GM12878 (cell line): ENCODE results near the gene NRG3. TPM values are rescaled to one million over a fixed set of nuclear protein-coding genes. Genes with fewer than 3 reads are reported as not detected.

Source experiments
- ATAC-seq: fragments of 200-7000 bp; cut with Tn5 transposase; 3 replicates; pipeline ENCODE4 v1.9.1; 2020; ENCODE audit warnings: mild to moderate bottlenecking, moderate library complexity
- BruUV-seq: library from RNA; stranded (reverse); fragments of 400-500 nt; replicated peaks from 2 replicates; lab custom pipeline; 2021; lab: Mats Ljungman, UMichigan
- CTCF ChIA-PET: fragments of 300-600 bp; sonication (Branson Sonifier 250); formaldehyde crosslinking; extraction: SDS; loops from one replicate; lab custom pipeline; 2021; ENCODE audit warnings: inconsistent platforms; lab: Yijun Ruan, JAX
- POLR2A ChIA-PET: fragments of 350-600 bp; formaldehyde crosslinking; extraction: SDS; loops from one replicate; lab custom pipeline; 2021; ENCODE audit warnings: inconsistent platforms; lab: Charles Lee
- RAD21 ChIA-PET: fragments of 300-600 bp; sonication (Branson Sonifier 250); formaldehyde crosslinking; loops from one replicate; lab custom pipeline; 2023; ENCODE audit warnings: antibody characterized with exemption; ENCODE audit not compliant: unreplicated experiment; lab: Charles Lee
- SMC1A ChIA-PET: fragments of 300-600 bp; sonication (Branson Sonifier 250); formaldehyde crosslinking; loops from one replicate; lab custom pipeline; 2023; ENCODE audit not compliant: unreplicated experiment, uncharacterized antibody; lab: Charles Lee
- DNase-seq: peaks from one replicate; pipeline ENCODE4 v3.0.0-alpha.2; 2011; ENCODE audit warnings: low read depth, low spot score
- FAIRE-seq: peaks from 3 replicates; lab custom pipeline; 2011; peaks lifted over from hg19 to GRCh38; lab: Jason Lieb, UNC
- H2AFZ ChIP-seq: 2 replicates; pipeline ENCODE4 v1.6.0; 2011; ENCODE audit warnings: low read depth, low read length, control low read depth; ENCODE audit not compliant: control insufficient read depth
- H3K27ac ChIP-seq: 2 replicates; pipeline ENCODE4 v1.5.1; 2011; ENCODE audit warnings: control low read depth; ENCODE audit not compliant: control insufficient read depth, insufficient read depth
- H3K27me3 ChIP-seq, 2 experiments: replicated peaks in 1 of 2; 2 replicates each; pipeline versions ENCODE4 v1.6.0 to v1.6.1; 2011; ENCODE audit warnings: low read length in 1 of 2; ENCODE audit not compliant: control insufficient read depth in 2 of 2, insufficient read depth in 2 of 2
- H3K36me3 ChIP-seq, 2 experiments: 2 replicates each; pipeline ENCODE4 v1.5.1; 2011; ENCODE audit warnings: low read length in 1 of 2; ENCODE audit not compliant: control insufficient read depth in 2 of 2, insufficient read depth in 2 of 2
- H3K4me1 ChIP-seq: 2 replicates; pipeline ENCODE4 v1.6.1; 2011; ENCODE audit warnings: mild to moderate bottlenecking, low read length, moderate library complexity, mixed read lengths; ENCODE audit not compliant: control insufficient read depth, insufficient read depth
- H3K4me2 ChIP-seq: 2 replicates; pipeline ENCODE4 v1.6.0; 2011; ENCODE audit warnings: control low read depth; ENCODE audit not compliant: control insufficient read depth, insufficient read depth
- H3K4me3 ChIP-seq: fragments of 200-600 bp; sonication (generic); 2 replicates; pipeline ENCODE4 v1.5.1; 2016
- H3K79me2 ChIP-seq: 2 replicates; pipeline ENCODE4 v1.6.0; 2011; ENCODE audit warnings: low read length; ENCODE audit not compliant: control insufficient read depth, insufficient read depth
- H3K9ac ChIP-seq: 2 replicates; pipeline ENCODE4 v1.8.0; 2011; ENCODE audit warnings: low read length, control low read depth, mixed read lengths; ENCODE audit not compliant: control insufficient read depth, insufficient read depth
- H3K9me3 ChIP-seq: replicated peaks from 3 replicates; pipeline ENCODE4 v1.5.1; 2011; ENCODE audit warnings: mild to moderate bottlenecking, low read length; ENCODE audit not compliant: control insufficient read depth, insufficient read depth
- H4K20me1 ChIP-seq: 2 replicates; pipeline ENCODE4 v1.6.0; 2011; ENCODE audit not compliant: control insufficient read depth, insufficient read depth
- CUX1 ChIP-seq: IDR thresholded peaks from 2 replicates; pipeline ENCODE4 v1.6.1; 2012; ENCODE audit warnings: improper control_type of control experiment, low read depth, low read length; ENCODE audit not compliant: insufficient replicate concordance
- ESRRA ChIP-seq: IDR thresholded peaks from 2 replicates; pipeline ENCODE4 v1.6.1; 2012; ENCODE audit warnings: mild to moderate bottlenecking, low read length, improper control_type of control experiment
- IRF3 ChIP-seq: fragments of 450-650 bp; IDR thresholded peaks from 2 replicates; pipeline ENCODE4 v1.6.1; 2014; ENCODE audit warnings: mild to moderate bottlenecking
- JUND ChIP-seq: IDR thresholded peaks from 2 replicates; pipeline ENCODE4 v1.6.1; 2012; ENCODE audit warnings: low read depth, mild to moderate bottlenecking, low read length, improper control_type of control experiment, moderate library complexity
- KDM1A ChIP-seq: fragments of 200-600 bp; sonication (generic); IDR thresholded peaks from 2 replicates; pipeline ENCODE4 v1.6.1; 2016; ENCODE audit warnings: borderline replicate concordance
- MLLT1 ChIP-seq: fragments of 450-650 bp; IDR thresholded peaks from 2 replicates; pipeline ENCODE4 v1.6.1; 2016; ENCODE audit warnings: mild to moderate bottlenecking
- NFYA ChIP-seq: IDR thresholded peaks from 2 replicates; pipeline ENCODE4 v1.6.1; 2011; ENCODE audit warnings: low read depth, mild to moderate bottlenecking, low read length, improper control_type of control experiment, borderline replicate concordance
- PAX5 ChIP-seq: IDR thresholded peaks from 2 replicates; pipeline ENCODE4 v1.6.1; 2011; ENCODE audit warnings: low read depth, low read length, borderline replicate concordance
- ZBTB33 ChIP-seq: fragments of 450-650 bp; IDR thresholded peaks from 2 replicates; pipeline ENCODE4 v1.6.1; 2017; ENCODE audit warnings: mild to moderate bottlenecking
- WGBS: methylation state at CpG from one replicate; pipeline ENCODE4 v1.1.6; 2016; ENCODE audit warnings: low lambda C conversion rate; ENCODE audit not compliant: insufficient replicate concordance, insufficient coverage; ENCODE audit errors: missing lambda C conversion rate; 5-methylcytosine and 5-hydroxymethylcytosine counted together
- in situ Hi-C: fragments of 300-500 bp; cut with MboI; formaldehyde crosslinking; loops from 9 replicates; pipeline ENCODE4 v1.14.3; 2018; ENCODE audit warnings: mixed read lengths
- intact Hi-C: fragments of 100-400 bp; cut with micrococcal nuclease; formaldehyde crosslinking; loops from one replicate; pipeline ENCODE4 v1.14.2; 2022; ENCODE audit not compliant: unreplicated experiment
- polyA plus RNA-seq, 11 experiments: library from polyadenylated mRNA; depleted of rRNA in 4 of 11; unstranded in 6 of 11; stranded (reverse) in 5 of 11; fragments of >200 nt; fragmentation: Nextera tagmentation in 4 of 11; fragmentation: Illumina TruSeq in 1 of 11; extraction: Ambion mirVana in 4 of 11; extraction: Trizol in 1 of 11; gene quantifications; 1 replicate in 1 of 11; 2 replicates in 10 of 11; pipeline versions ENCODE4 v1.2.1 to v1.2.3, GENCODE V29; 2011 to 2016; ENCODE audit warnings: inconsistent platforms in 2 of 11, missing spikeins in 2 of 11, low read depth in 1 of 11
- total RNA-seq, 4 experiments: library from RNA; depleted of rRNA in 3 of 4; stranded (reverse); fragments of >200 nt in 3 of 4; fragmentation: Illumina TruSeq in 1 of 4; extraction: Trizol in 1 of 4; gene quantifications; 2 replicates each; pipeline versions ENCODE4 v1.2.1 to v1.2.3, GENCODE V29; 2013 to 2021

Gene NRG3
- total and polyA plus RNA-seq, 10 of the 15 experiments (the other 5 are each of a cell fraction or from before 2014, with no cell fraction given) = 0.03 to 0.41 (median 0.17) TPM; not detected in 3

GRCh38 chr10:82515256-82515655 is 640.3 kb downstream of the NRG3 start (continued):
- TF ChIP-seq CUX1 (no peak), JUND (no peak), KDM1A (no peak)
- TF ChIP-seq, all 136 proteins: peak for 0

GRCh38 chr10:82529062-82529461 is 654.1 kb downstream of the NRG3 start:
- H2AFZ ChIP-seq = no peak overlapping the region
- H3K79me2 ChIP-seq = no peaks in the 10 kb centered on the region
- H3K36me3 ChIP-seq = no peaks in the 10 kb centered on the region
- H3K4me2 ChIP-seq = no peak overlapping the region
- no peak for DNase-seq
- POLR2A ChIA-PET = no interaction called here
- no TSS peak for BruUV-seq
- no peaks in the 10 kb centered on the region for H4K20me1 ChIP-seq
- RAD21 ChIA-PET = no interaction called here
- no peak for FAIRE-seq
- no peak overlapping the region for H3K27ac ChIP-seq
- H3K4me1 ChIP-seq = no peaks in the 10 kb centered on the region
- no peak overlapping the region for H3K9ac ChIP-seq
- no peaks in the 10 kb centered on the region for H3K9me3 ChIP-seq
- H3K27me3 ChIP-seq = no peaks in the 10 kb centered on the region
- in situ Hi-C loops (no loop called here), intact Hi-C loops (no loop called here)
- no peak for ATAC-seq
- no peak overlapping the region for H3K4me3 ChIP-seq
- CTCF ChIA-PET = no interaction called here
- SMC1A ChIA-PET = interaction anchor here (0.6 to 0.8 kb wide), 2 partner anchors 9 to 61 kb away, joined by 3 read pairs; no protein-coding TSS in a partner anchor
- 50% methylated on average over 4 of the region's 4 CpGs for WGBS
- TF ChIP-seq PAX5 = no peak
- TF ChIP-seq MLLT1 = no peak
- no peak for TF ChIP-seq ESRRA
- TF ChIP-seq NFYA = no peak
- TF ChIP-seq ZBTB33 = no peak
- TF ChIP-seq IRF3 = no peak
